Measurements from ENCODE around the gene KRTAP5-3.

KRTAP5-3 gene

DNA sequence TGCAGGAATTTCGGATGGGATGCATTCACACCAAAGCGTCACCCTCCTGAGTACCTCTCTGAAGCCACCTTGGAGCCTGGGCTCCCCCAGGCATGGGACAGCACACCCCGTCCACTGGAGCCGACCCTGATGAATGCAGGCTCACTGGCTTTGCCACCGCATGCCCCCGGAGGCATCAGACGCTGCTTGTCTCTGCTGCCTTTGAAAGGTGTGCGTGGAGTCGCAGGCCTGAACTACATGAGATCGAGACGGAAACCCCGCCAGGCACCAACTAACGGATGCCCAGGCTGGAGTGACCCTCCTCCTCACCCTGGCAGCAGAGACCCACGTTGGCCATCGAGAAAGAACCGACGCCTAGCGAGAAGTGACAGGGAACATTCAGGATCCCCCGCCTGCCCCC is 43.8 kb upstream of the KRTAP5-3 start:
- no peak for TF ChIP-seq FOXP2 (optimal IDR thresholded peaks at IDR 0.05; ENCODE audit: borderline replicate concordance, extremely low read depth, extremely low read length, insufficient read depth)

DNA sequence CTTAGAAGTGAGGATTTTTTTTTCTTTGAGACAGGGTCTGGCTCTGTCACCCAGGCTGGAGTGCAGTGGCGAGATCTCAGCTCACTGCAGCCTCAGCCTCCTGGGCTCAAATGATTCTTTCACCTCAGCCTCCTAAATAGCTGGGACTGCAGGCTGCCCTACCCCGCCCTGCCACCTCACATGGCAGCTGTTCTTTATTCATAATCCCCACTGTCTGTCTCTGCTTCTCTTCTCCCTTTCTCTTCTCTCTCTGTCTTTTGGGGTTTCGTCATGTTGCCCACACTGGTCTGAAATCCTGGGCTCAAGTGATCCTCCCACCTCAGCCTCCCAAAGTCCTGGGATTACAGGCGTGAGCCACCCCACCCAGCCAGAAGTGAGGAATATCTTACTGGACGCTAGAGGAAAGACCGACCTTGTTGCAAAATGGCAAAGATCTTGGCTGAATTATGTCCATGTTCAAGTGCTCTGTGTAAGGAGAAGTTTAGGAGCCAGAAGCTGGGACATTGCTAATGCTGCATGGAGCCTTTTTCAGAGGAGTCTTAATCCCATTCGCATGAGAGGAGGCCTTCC is 43.2 kb upstream of the KRTAP5-3 start:
- TF ChIP-seq FOXP2 (optimal IDR thresholded peaks at IDR 0.05; ENCODE audit: borderline replicate concordance, extremely low read depth, extremely low read length, insufficient read depth) (no peak), POLR2AphosphoS5 (IDR thresholded peaks at IDR 0.05; ENCODE audit: low read depth, low read length) (no peak), SIN3A (IDR thresholded peaks at IDR 0.05; ENCODE audit: borderline replicate concordance, insufficient read depth, low read length) (no peak), TAF1 (IDR thresholded peaks at IDR 0.05; ENCODE audit: borderline replicate concordance, insufficient read depth, low read length) (no peak)
- TF ChIP-seq, protein P1, sequence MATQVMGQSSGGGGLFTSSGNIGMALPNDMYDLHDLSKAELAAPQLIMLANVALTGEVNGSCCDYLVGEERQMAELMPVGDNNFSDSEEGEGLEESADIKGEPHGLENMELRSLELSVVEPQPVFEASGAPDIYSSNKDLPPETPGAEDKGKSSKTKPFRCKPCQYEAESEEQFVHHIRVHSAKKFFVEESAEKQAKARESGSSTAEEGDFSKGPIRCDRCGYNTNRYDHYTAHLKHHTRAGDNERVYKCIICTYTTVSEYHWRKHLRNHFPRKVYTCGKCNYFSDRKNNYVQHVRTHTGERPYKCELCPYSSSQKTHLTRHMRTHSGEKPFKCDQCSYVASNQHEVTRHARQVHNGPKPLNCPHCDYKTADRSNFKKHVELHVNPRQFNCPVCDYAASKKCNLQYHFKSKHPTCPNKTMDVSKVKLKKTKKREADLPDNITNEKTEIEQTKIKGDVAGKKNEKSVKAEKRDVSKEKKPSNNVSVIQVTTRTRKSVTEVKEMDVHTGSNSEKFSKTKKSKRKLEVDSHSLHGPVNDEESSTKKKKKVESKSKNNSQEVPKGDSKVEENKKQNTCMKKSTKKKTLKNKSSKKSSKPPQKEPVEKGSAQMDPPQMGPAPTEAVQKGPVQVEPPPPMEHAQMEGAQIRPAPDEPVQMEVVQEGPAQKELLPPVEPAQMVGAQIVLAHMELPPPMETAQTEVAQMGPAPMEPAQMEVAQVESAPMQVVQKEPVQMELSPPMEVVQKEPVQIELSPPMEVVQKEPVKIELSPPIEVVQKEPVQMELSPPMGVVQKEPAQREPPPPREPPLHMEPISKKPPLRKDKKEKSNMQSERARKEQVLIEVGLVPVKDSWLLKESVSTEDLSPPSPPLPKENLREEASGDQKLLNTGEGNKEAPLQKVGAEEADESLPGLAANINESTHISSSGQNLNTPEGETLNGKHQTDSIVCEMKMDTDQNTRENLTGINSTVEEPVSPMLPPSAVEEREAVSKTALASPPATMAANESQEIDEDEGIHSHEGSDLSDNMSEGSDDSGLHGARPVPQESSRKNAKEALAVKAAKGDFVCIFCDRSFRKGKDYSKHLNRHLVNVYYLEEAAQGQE (IDR thresholded peaks at IDR 0.05; ENCODE audit: insufficient read depth in 1 of 2, low read depth in 2 of 2, low read length in 2 of 2): no peak

DNA sequence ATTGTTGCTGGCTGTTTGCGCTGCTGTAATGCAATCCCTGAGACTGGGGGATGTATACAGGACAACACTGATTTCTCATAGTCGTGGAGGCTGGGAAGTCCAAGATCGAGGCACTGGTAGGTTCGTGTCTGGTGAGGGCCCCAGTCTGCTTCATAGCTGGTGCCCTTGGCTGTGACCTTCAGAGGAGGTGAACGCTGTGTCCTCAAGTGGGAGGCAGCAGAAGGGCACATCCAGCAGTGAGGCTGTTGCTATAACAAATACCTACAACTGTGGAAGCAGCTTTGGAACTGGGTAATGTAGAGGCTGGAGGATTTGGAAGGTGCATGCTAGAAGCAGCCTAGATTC is 42.6 kb upstream of the KRTAP5-3 start:
- TF ChIP-seq, protein P1 (IDR thresholded peaks at IDR 0.05; ENCODE audit: insufficient read depth in 1 of 2, low read depth in 2 of 2, low read length in 2 of 2): no peak
- TF ChIP-seq POLR2AphosphoS5 (IDR thresholded peaks at IDR 0.05; ENCODE audit: low read depth, low read length): no peak
- no peak for TF ChIP-seq TAF1 (IDR thresholded peaks at IDR 0.05; ENCODE audit: borderline replicate concordance, insufficient read depth, low read length)
- no peak for TF ChIP-seq FOXP2 (optimal IDR thresholded peaks at IDR 0.05; ENCODE audit: borderline replicate concordance, extremely low read depth, extremely low read length, insufficient read depth)
- no peak for TF ChIP-seq SIN3A (IDR thresholded peaks at IDR 0.05; ENCODE audit: borderline replicate concordance, insufficient read depth, low read length)

DNA sequence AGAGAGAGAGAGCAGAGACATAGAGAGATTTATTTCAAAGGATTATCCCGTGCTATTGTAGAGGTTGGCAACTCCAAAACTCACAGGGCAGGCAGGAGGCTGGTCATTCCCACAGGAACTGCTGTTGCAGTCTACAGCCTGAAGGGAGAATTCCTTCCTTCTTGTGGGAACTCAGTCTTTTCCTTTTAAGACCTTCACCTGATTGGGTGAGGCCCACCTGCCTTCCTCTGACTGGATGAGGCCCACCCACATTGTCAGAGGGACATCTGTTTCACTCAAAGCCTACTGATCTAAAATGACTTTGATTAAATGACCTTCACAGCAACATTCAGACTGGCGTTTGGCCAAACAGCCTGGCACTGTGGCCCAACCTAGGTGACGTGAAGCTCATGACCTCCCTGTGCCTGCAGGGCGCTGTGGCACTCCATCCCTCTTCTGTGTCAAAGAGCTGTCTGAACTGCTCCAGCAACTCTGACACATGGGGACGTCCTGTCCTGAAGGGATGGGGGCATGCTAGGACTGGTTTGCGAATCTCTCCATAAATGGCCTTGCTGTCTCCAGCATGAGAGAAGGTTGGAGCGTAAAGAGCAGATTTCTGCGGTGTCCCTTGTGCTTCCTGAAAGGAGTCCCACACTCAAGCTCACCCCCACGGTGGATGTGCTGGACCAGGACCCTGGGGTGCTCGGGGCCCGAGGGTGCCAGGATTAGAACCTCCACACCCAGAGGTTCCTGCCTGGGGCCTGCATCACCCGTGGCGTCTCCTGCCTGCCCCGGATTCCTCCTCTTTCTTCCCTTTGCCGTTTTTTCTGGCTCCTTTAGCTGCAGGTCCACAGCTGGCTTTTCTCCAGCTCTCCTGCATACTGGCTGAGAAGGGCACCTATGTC is 42.0 kb upstream of the KRTAP5-3 start:
- no peak for TF ChIP-seq FOXP2 (optimal IDR thresholded peaks at IDR 0.05; ENCODE audit: borderline replicate concordance, extremely low read depth, extremely low read length, insufficient read depth)
- TF ChIP-seq, protein P1 (IDR thresholded peaks at IDR 0.05; ENCODE audit: insufficient read depth in 1 of 2, low read depth in 2 of 2, low read length in 2 of 2): no peak
- no peak for TF ChIP-seq TAF1 (IDR thresholded peaks at IDR 0.05; ENCODE audit: borderline replicate concordance, insufficient read depth, low read length)
- TF ChIP-seq SIN3A (IDR thresholded peaks at IDR 0.05; ENCODE audit: borderline replicate concordance, insufficient read depth, low read length): no peak
- TF ChIP-seq POLR2AphosphoS5 (IDR thresholded peaks at IDR 0.05; ENCODE audit: low read depth, low read length): no peak

DNA sequence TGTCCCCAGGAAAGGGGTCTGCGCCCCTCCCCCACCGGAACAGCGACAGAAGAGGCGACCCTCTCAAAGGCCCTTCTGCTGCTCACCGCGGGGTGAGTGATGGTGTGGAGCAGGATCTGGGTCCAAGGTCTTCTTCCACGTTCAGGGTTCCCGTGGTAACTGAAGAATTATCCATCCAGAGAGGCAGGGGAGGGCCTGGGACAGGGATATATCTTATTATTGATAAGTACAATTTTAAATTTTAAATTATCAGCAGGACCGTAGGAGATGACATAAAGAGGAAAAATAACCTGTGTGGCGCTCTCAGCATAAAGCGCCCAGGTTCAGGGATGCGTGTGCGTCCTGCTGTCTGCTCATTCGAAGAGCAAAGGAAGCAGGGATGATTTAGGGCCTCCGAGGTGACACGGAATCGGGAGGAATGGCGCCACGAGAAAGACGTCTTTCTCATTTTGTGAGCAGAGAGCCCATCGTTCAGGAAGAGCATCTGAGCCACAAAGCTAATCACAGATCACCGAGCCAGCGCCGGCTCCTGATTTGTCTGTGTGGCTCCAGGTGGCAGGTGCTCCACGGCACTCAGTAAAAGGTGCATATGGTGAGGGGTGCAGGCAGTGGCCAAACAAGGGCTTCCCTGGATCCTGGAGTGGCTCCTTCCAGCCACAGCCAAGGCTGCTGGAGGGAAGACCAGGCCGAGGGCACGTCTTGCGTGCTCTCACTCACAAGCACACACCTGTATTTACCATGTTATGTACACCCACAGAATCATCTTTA is 40.6 kb upstream of the KRTAP5-3 start:
- TF ChIP-seq FOXP2 (optimal IDR thresholded peaks at IDR 0.05; ENCODE audit: borderline replicate concordance, extremely low read depth, extremely low read length, insufficient read depth): no peak
- TF ChIP-seq SIN3A (IDR thresholded peaks at IDR 0.05; ENCODE audit: borderline replicate concordance, insufficient read depth, low read length): no peak
